Neutrophil (primary cell): ENCODE measurements around the gene DNAJC30.
A peak's percentile ranks its signal among the peaks of the same experiment; 100 is the strongest.

Experiments used
- H3K27ac ChIP-seq: fragments of 200-600 bp; sonication (generic); 2 replicates; pipeline ENCODE4 v1.5.1; 2016; ENCODE audit warnings: mild to moderate bottlenecking, moderate library complexity
- H3K27me3 ChIP-seq: fragments of 200-600 bp; sonication (generic); 2 replicates; pipeline ENCODE4 v1.6.0; 2016; ENCODE audit warnings: mild to moderate bottlenecking
- H3K36me3 ChIP-seq: fragments of 200-600 bp; sonication (generic); 2 replicates; pipeline ENCODE4 v1.5.1; 2017
- H3K4me1 ChIP-seq, 2 experiments: fragments of 200-600 bp in 1 of 2; sonication (generic) in 1 of 2; 1 replicate in 1 of 2; 2 replicates in 1 of 2; pipeline versions ENCODE4 v1.5.1 to v1.6.1; 2013 to 2016; ENCODE audit warnings: low read depth in 1 of 2, low read length in 1 of 2, mild to moderate bottlenecking in 1 of 2, moderate library complexity in 1 of 2; ENCODE audit not compliant: control insufficient read depth in 1 of 2, insufficient read depth in 1 of 2
- H3K4me3 ChIP-seq, 2 experiments: fragments of 200-600 bp in 1 of 2; sonication (generic) in 1 of 2; 1 replicate in 1 of 2; 2 replicates in 1 of 2; pipeline ENCODE4 v1.5.1; 2013 to 2016; ENCODE audit warnings: low read depth in 1 of 2, low read length in 1 of 2, mild to moderate bottlenecking in 1 of 2, moderate library complexity in 1 of 2
- H3K9me3 ChIP-seq: fragments of 200-600 bp; sonication (generic); 2 replicates; pipeline ENCODE4 v1.5.1; 2016
- TF ChIP-seq, protein P1 (sequence below): fragments of 200-600 bp; sonication (generic); IDR thresholded peaks from 2 replicates; pipeline ENCODE4 v1.5.1; 2016; ENCODE audit warnings: antibody characterized with exemption

The DNAJC30 gene

DNA sequence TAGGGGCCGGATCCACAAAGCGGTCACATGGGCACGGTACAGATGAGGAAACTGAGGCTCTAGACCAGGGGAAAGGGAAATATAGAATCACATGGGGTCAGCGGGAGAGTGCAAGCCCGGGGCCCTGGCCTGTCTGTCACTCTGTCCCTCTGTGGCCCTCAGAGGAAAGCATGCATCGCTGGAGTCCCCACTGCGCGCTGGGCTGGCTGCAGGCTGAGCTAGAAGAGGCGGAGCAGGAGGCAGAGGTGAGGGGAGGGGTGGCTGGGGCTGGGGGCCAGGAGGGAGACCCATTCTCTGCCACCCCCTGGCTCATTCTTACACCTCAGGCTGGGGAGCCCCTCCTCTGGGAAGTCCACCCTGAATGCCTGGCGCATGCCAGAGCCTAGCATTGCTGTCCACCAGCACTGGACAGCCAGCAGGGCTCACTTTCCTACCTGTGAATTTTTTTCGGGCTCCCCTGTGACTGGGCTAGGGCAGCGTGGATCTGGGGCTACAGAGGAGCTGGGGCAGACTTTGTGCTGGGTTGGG lies 13.3 kb downstream of the DNAJC30 start:
- Histone ChIP-seq H3K4me1 (peaks cover 8 to 11% of the 10 kb centered on the region in 2 experiments), H3K27me3 (peaks cover 92% of the 10 kb centered on the region), H3K27ac (no peak overlapping the region), H3K9me3 (no peaks in the 10 kb centered on the region), H3K4me3 (no peak overlapping the region), H3K36me3 (no peaks in the 10 kb centered on the region)
- TF ChIP-seq, protein P1, sequence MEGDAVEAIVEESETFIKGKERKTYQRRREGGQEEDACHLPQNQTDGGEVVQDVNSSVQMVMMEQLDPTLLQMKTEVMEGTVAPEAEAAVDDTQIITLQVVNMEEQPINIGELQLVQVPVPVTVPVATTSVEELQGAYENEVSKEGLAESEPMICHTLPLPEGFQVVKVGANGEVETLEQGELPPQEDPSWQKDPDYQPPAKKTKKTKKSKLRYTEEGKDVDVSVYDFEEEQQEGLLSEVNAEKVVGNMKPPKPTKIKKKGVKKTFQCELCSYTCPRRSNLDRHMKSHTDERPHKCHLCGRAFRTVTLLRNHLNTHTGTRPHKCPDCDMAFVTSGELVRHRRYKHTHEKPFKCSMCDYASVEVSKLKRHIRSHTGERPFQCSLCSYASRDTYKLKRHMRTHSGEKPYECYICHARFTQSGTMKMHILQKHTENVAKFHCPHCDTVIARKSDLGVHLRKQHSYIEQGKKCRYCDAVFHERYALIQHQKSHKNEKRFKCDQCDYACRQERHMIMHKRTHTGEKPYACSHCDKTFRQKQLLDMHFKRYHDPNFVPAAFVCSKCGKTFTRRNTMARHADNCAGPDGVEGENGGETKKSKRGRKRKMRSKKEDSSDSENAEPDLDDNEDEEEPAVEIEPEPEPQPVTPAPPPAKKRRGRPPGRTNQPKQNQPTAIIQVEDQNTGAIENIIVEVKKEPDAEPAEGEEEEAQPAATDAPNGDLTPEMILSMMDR = no peak

DNA sequence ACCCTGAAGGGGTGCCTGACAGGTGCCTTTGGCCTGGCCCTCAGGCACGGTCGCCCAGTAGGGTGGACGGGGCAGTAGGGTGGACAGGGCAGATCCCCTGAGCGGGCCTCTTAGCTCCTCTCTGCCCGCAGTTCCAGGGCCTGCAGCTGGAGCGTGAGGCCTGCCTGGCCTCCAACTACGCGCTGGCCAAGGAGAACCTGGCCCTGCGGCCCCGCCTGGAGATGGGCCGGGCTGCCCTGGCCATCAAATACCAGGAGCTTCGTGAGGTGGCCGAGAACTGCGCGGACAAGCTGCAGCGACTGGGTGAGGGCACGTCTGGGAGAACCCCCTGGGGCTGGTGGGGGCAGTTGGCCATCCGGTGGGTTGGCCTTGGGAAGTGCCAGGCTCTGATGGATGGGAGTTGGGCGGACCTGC lies 14.0 kb downstream of the DNAJC30 start:
- Histone ChIP-seq H3K4me3 (no peak overlapping the region), H3K27ac (no peak overlapping the region), H3K27me3 (peaks cover 93% of the 10 kb centered on the region), H3K4me1 (peaks cover 8 to 11% of the 10 kb centered on the region in 2 experiments), H3K9me3 (no peaks in the 10 kb centered on the region), H3K36me3 (no peaks in the 10 kb centered on the region)
- TF ChIP-seq, protein P1 = no peak

DNA sequence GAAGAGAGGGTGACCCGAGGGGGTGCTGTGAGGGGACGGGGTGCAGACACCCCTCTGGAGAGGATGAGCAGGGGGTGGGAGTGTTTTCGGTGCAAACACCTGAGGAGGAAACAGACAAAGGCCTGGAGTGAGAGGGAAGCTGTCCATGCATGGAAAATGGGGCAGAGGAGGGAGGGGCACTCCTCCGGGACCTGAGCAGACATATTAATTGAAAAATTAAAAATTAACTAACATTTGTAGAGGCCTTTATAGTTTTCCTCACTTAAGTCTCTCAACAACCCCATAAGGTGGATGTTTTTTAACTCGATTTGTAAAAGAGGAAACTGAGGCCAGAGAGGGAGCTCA lies 14.4 kb downstream of the DNAJC30 start:
- Histone ChIP-seq H3K4me3 (no peak overlapping the region), H3K4me1 (peaks cover 8 to 11% of the 10 kb centered on the region in 2 experiments), H3K9me3 (no peaks in the 10 kb centered on the region), H3K36me3 (no peaks in the 10 kb centered on the region), H3K27me3 (peaks cover 97% of the 10 kb centered on the region), H3K27ac (no peak overlapping the region)
- TF ChIP-seq, protein P1 = no peak

DNA sequence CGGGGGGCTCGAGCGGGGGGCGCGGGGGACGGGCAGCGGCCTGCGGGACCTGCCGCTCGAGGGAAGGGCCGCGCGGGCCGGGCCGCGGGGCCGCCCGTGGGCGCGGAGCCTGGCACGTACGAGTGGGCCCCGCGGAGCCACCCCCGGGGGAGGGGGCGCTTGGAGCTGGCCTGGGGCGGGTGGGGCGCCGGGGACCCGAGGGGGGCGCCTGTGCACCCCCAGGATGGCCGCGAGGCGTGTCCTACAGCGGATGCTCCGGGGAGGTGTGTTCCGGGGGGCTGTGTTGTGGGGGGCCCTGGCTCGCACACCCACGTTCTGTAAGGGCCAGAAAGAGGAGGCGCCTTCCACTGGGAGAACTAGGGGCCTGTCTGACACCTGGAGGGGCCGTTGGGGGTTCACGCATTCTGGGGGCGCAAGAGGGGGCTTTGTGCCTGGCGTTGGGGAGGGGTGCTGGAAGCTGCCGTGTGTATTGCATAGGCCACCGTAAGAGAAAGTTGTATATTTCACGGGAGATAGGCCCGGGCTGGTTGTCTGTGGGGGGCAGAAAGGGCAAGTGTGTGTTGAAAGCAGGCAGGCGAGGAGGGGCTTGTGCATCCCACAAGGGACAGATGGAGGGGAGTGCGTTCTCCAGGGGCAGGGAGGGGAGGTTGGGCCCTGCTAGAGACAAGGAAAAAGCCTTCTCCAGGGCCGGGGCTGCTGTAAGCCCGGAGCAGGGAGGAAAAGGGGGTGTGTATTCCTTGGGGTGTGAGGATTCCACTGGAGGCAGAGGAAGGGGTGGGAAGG lies 15.0 kb downstream of the DNAJC30 start:
- Histone ChIP-seq H3K36me3 (no peaks in the 10 kb centered on the region), H3K27me3 (peaks cover 98% of the 10 kb centered on the region), H3K4me1 (peaks cover 8 to 11% of the 10 kb centered on the region in 2 experiments), H3K4me3 (peak overlapping the region in 1 of 2 experiments; percentile 47), H3K9me3 (no peaks in the 10 kb centered on the region), H3K27ac (no peak overlapping the region)
- TF ChIP-seq, protein P1 = no peak

DNA sequence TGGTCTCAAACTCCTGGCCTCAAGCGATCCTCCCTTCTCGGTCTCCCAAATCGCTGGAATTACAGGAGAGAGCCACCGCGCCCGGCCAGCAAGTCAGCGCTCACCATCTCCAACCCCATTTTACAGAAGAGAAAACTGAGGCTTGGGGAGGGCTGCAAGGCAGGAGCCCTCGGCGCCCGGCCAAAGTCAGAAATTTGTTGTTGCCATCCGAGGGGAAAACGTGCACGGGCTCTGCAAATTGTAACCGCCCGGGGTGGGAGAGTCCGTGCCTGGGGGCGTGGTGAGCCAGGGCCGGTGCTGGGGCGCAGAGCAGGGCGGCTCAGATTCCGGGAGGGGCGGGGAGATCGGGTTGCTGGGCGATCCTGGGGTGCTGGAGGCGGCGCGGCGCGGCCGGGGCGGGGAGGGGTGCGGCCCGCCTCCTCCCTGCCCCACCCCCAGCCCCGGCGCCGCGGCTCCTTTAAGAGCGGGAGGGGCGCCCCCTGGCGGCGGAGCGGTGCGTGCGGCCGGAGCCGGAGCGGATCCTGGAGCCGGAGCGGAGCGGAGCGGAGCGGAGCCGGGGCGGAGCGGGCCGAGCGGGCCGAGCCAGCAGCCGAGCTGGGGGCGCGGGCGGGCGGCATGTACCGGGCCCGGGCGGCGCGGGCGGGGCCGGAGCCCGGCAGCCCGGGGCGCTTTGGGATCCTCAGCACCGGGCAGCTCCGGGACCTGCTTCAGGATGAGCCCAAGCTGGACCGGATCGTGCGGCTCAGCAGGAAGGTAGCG lies 15.7 kb downstream of the DNAJC30 start, which contains the start of gene VPS37D:
Gene VPS37D, plus strand, starts transcription at position 488 of the 759 bp plus-strand sequence. Its CDS starts 128 bp downstream, at position 616.
- no peak within 1 kb of the TSS for H3K27ac ChIP-seq
- no peaks in the 10 kb centered on the region for H3K9me3 ChIP-seq
- TF ChIP-seq, protein P1 = peak; percentile 82
- peak within 1 kb of the TSS; percentile 47 to 63 for H3K4me3 ChIP-seq
- peaks cover 94% of the 10 kb centered on the region for H3K27me3 ChIP-seq
- no peaks in the 10 kb centered on the region for H3K36me3 ChIP-seq
- H3K4me1 ChIP-seq = peaks cover 8 to 11% of the 10 kb centered on the region in 2 experiments
